ENCODE results near the gene LUC7L3. TPM values are rescaled to one million over a fixed set of nuclear protein-coding genes. Genes with fewer than 3 reads are reported as not detected.

LUC7L3 gene
- total and polyA plus RNA-seq, 2 of the 13 experiments (the other 11 are each of a cell fraction or from before 2014, with no cell fraction given): 108 to 120 TPM

- TF ChIP-seq AHR (CRISPR knock-in tag; IDR thresholded peaks at IDR 0.05) (peak; percentile 60; the same call in 1 of the 2 replicates), ZNF749 (CRISPR knock-in tag; IDR thresholded peaks at IDR 0.05; ENCODE audit: borderline replicate concordance) (0 out of 2 replicates have a peak, but pooled peaks have one; percentile 61), HMGXB3 (CRISPR knock-in tag; IDR thresholded peaks at IDR 0.05; ENCODE audit: borderline replicate concordance) (0 out of 2 replicates have a peak, but pooled peaks have one; percentile 45), ZNF512B (CRISPR knock-in tag; IDR thresholded peaks at IDR 0.05; ENCODE audit: borderline replicate concordance) (no peak), ZNF83 (CRISPR knock-in tag; IDR thresholded peaks at IDR 0.05; ENCODE audit: borderline replicate concordance) (0 out of 2 replicates have a peak, but pooled peaks have one; percentile 53), ZSCAN20 (CRISPR knock-in tag; IDR thresholded peaks at IDR 0.05; ENCODE audit: borderline replicate concordance) (no peak), ZNF235 (CRISPR knock-in tag; IDR thresholded peaks at IDR 0.05; ENCODE audit: borderline replicate concordance) (0 out of 2 replicates have a peak, but pooled peaks have one; percentile 38), ZNF142 (CRISPR knock-in tag; IDR thresholded peaks at IDR 0.05) (no peak)
- TF ChIP-seq, protein P1, sequence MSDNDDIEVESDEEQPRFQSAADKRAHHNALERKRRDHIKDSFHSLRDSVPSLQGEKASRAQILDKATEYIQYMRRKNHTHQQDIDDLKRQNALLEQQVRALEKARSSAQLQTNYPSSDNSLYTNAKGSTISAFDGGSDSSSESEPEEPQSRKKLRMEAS (IDR thresholded peaks at IDR 0.05): peak; percentile 45; the same call in 1 of the 2 replicates
- TF ChIP-seq, protein P2, sequence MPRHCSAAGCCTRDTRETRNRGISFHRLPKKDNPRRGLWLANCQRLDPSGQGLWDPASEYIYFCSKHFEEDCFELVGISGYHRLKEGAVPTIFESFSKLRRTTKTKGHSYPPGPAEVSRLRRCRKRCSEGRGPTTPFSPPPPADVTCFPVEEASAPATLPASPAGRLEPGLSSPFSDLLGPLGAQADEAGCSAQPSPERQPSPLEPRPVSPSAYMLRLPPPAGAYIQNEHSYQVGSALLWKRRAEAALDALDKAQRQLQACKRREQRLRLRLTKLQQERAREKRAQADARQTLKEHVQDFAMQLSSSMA (CRISPR knock-in tag; IDR thresholded peaks at IDR 0.05): no peak
Observed at GRCh38 chr17:50783193-50783660, 63.8 kb downstream of the LUC7L3 start (continued).
